HCT116 (cell line): ENCODE data around the gene ZNF618. TPM values are rescaled to one million over a fixed set of nuclear protein-coding genes. Genes with fewer than 3 reads are reported as not detected.

Experiments
- ATAC-seq: fragments of 200-7000 bp; cut with Tn5 transposase; 2 replicates; pipeline ENCODE4 v1.9.1; 2020; ENCODE audit warnings: mild to moderate bottlenecking, moderate library complexity
- BruUV-seq: library from RNA; stranded (reverse); fragments of 400-500 nt; replicated peaks from 2 replicates; lab custom pipeline; 2021; lab: Mats Ljungman, UMichigan
- CTCF ChIA-PET: fragments of 300-600 bp; sonication (Branson Sonifier 250); formaldehyde crosslinking; loops from one replicate; lab custom pipeline; 2021; ENCODE audit warnings: antibody characterized with exemption; lab: Charles Lee
- POLR2A ChIA-PET: fragments of 300-600, 350-600 bp; sonication (Branson Sonifier 250); formaldehyde crosslinking; loops from one replicate; lab custom pipeline; 2021; ENCODE audit warnings: antibody characterized with exemption; lab: Charles Lee
- RAD21 ChIA-PET, 2 experiments: fragments of 300-600 bp; sonication (Branson Sonifier 250); formaldehyde crosslinking; loops; one replicate each; lab custom pipeline; 2023; ENCODE audit warnings: low total read pairs in 2 of 2; ENCODE audit not compliant: uncharacterized antibody in 2 of 2, unreplicated experiment in 2 of 2, low non-redundant PET in 1 of 2; lab: Charles Lee
- DNase-seq: peaks from one replicate; pipeline ENCODE4 v3.0.0-alpha.2; 2010; ENCODE audit warnings: low read depth, low spot score
- H2AFZ ChIP-seq: fragments of 200-600 bp; shearing (Covaris generic), sonication (generic); 2 replicates; pipeline ENCODE4 v1.6.1; 2017; ENCODE audit warnings: low read depth, mixed run types, mixed read lengths, antibody characterized with exemption, low read length; ENCODE audit not compliant: poor library complexity, severe bottlenecking
- H3K27ac ChIP-seq: 2 replicates; pipeline ENCODE4 v1.5.1; 2012; ENCODE audit warnings: low read depth, low read length
- H3K27me3 ChIP-seq: fragments of 200-600 bp; sonication (generic); 2 replicates; pipeline ENCODE4 v1.6.1; 2016; ENCODE audit warnings: mixed run types, low read length, mixed read lengths; ENCODE audit not compliant: insufficient read depth
- H3K36me3 ChIP-seq, 2 experiments: fragments of 200-500 bp in 1 of 2; fragments of 200-600 bp in 1 of 2; sonication (Bioruptor generic) in 1 of 2; sonication (generic) in 1 of 2; 2 replicates each; pipeline versions ENCODE4 v1.5.1 to v1.6.1; 2014 to 2016; ENCODE audit warnings: low read length in 2 of 2, inconsistent platforms in 1 of 2, mixed read lengths in 1 of 2, mixed run types in 1 of 2; ENCODE audit not compliant: insufficient read depth in 2 of 2, control insufficient read depth in 1 of 2
- H3K4me1 ChIP-seq, 2 experiments: fragments of 200-600 bp in 1 of 2; sonication (generic) in 1 of 2; 2 replicates each; pipeline versions ENCODE4 v1.5.1 to v1.6.1; 2012 to 2017; ENCODE audit warnings: low read length in 2 of 2, inconsistent platforms in 1 of 2, mild to moderate bottlenecking in 1 of 2, mixed read lengths in 1 of 2, mixed run types in 1 of 2, moderate library complexity in 1 of 2; ENCODE audit not compliant: insufficient read depth in 2 of 2, control insufficient read depth in 1 of 2
- H3K4me2 ChIP-seq: fragments of 200-600 bp; sonication (generic); 2 replicates; pipeline ENCODE4 v1.6.1; 2017; ENCODE audit warnings: mixed run types, low read length, mixed read lengths
- H3K4me3 ChIP-seq, 2 experiments: fragments of 200-600 bp in 1 of 2; sonication (generic) in 1 of 2; replicated peaks in 1 of 2; 2 replicates each; pipeline ENCODE4 v1.5.1; 2011 to 2016; ENCODE audit warnings: low read length in 2 of 2, control low read depth in 1 of 2, low read depth in 1 of 2, mild to moderate bottlenecking in 1 of 2, mixed read lengths in 1 of 2, mixed run types in 1 of 2
- H3K79me2 ChIP-seq: fragments of 200-600 bp; sonication (generic); 2 replicates; pipeline ENCODE4 v1.6.1; 2017; ENCODE audit warnings: mild to moderate bottlenecking, mixed run types, low read length, moderate library complexity, mixed read lengths; ENCODE audit not compliant: insufficient read depth
- H3K9ac ChIP-seq: fragments of 200-600 bp; sonication (generic); 2 replicates; pipeline ENCODE4 v1.6.1; 2016; ENCODE audit warnings: low read length, mixed read lengths
- H3K9me2 ChIP-seq: fragments of 200-600 bp; sonication (generic), shearing (Covaris generic); 2 replicates; pipeline ENCODE4 v1.6.1; 2017; ENCODE audit warnings: mixed run types, mild to moderate bottlenecking, moderate library complexity; ENCODE audit not compliant: insufficient read depth
- H3K9me3 ChIP-seq, 2 experiments: fragments of 200-500 bp in 1 of 2; fragments of 200-600 bp in 1 of 2; sonication (Bioruptor generic) in 1 of 2; sonication (generic) in 1 of 2; 2 replicates each; pipeline ENCODE4 v1.6.1; 2014 to 2017; ENCODE audit warnings: low read length in 2 of 2, mixed read lengths in 2 of 2, inconsistent platforms in 1 of 2, low read depth in 1 of 2, mild to moderate bottlenecking in 1 of 2, mixed run types in 1 of 2, moderate library complexity in 1 of 2; ENCODE audit not compliant: control insufficient read depth in 1 of 2, insufficient read depth in 1 of 2
- H4K20me1 ChIP-seq: fragments of 200-600 bp; sonication (generic), shearing (Covaris generic); 2 replicates; pipeline ENCODE4 v1.6.1; 2017; ENCODE audit warnings: mixed run types, mild to moderate bottlenecking, moderate library complexity; ENCODE audit not compliant: insufficient read depth
- CBX3 ChIP-seq: IDR thresholded peaks from 2 replicates; pipeline ENCODE4 v1.6.1; 2012; ENCODE audit warnings: low read depth
- CEBPB ChIP-seq: IDR thresholded peaks from 2 replicates; pipeline ENCODE4 v1.6.1; 2012; ENCODE audit warnings: low read depth
- CTCF ChIP-seq, 3 experiments: fragments of 200-600 bp in 1 of 3; sonication (generic) in 1 of 3; IDR thresholded peaks in 2 of 3; conservative IDR thresholded peaks in 1 of 3; 2 replicates each; pipeline ENCODE4 v1.5.1; 2012 to 2017; ENCODE audit warnings: low read depth in 2 of 3, low read length in 2 of 3, antibody characterized with exemption in 1 of 3, borderline replicate concordance in 1 of 3, control low read depth in 1 of 3, mild to moderate bottlenecking in 1 of 3, mixed read lengths in 1 of 3, mixed run types in 1 of 3, moderate library complexity in 1 of 3; ENCODE audit not compliant: insufficient read depth in 1 of 3
- EGR1 ChIP-seq: IDR thresholded peaks from 2 replicates; pipeline ENCODE4 v1.6.1; 2012; ENCODE audit warnings: low read depth
- EZH2 ChIP-seq: fragments of 200-600 bp; sonication (generic); IDR thresholded peaks from 2 replicates; pipeline ENCODE4 v1.6.1; 2017; ENCODE audit warnings: antibody characterized with exemption, mixed run types
- FOSL1 ChIP-seq: IDR thresholded peaks from 2 replicates; pipeline ENCODE4 v1.6.1; 2012; ENCODE audit warnings: low read depth
- JUND ChIP-seq: IDR thresholded peaks from 2 replicates; pipeline ENCODE4 v1.6.1; 2012
- MAX ChIP-seq: IDR thresholded peaks from 2 replicates; pipeline ENCODE4 v1.6.1; 2012
- POLR2AphosphoS5 ChIP-seq: IDR thresholded peaks from 2 replicates; pipeline ENCODE4 v1.6.1; 2011; ENCODE audit warnings: mild to moderate bottlenecking, low read depth, low read length, moderate library complexity
- RAD21 ChIP-seq: IDR thresholded peaks from 2 replicates; pipeline ENCODE4 v1.6.1; 2012; ENCODE audit warnings: low read depth, mild to moderate bottlenecking
- SP1 ChIP-seq: IDR thresholded peaks from 2 replicates; pipeline ENCODE4 v1.6.1; 2012; ENCODE audit warnings: low read depth
- SRF ChIP-seq: IDR thresholded peaks from 2 replicates; pipeline ENCODE4 v1.6.1; 2012; ENCODE audit warnings: low read depth
- TCF7L2 ChIP-seq: IDR thresholded peaks from 2 replicates; pipeline ENCODE4 v1.7.0; 2011; ENCODE audit warnings: borderline replicate concordance, inconsistent platforms; ENCODE audit not compliant: insufficient read depth, insufficient read length; ENCODE audit errors: extremely low read depth
- YY1 ChIP-seq: IDR thresholded peaks from 2 replicates; pipeline ENCODE4 v1.6.1; 2011; ENCODE audit warnings: low read length, low read depth, moderate library complexity, mild to moderate bottlenecking; ENCODE audit not compliant: insufficient replicate concordance; ENCODE audit errors: extremely low read depth
- ZFX ChIP-seq: fragments of 450-650 bp; IDR thresholded peaks from 2 replicates; pipeline ENCODE4 v1.6.1; 2017
- ZNF274 ChIP-seq: fragments of 200-500 bp; sonication (Bioruptor generic); IDR thresholded peaks from 2 replicates; pipeline ENCODE4 v1.6.1; 2014; ENCODE audit warnings: mild to moderate bottlenecking, low read depth, low read length, inconsistent platforms
- intact Hi-C: fragments of 100-400 bp; cut with micrococcal nuclease; formaldehyde crosslinking; loops from 2 replicates; pipeline ENCODE4 v1.10.0; 2022
- total RNA-seq: library from RNA; stranded (reverse); gene quantifications from one replicate; pipeline ENCODE4 v1.2.1, GENCODE V29; 2021; ENCODE audit not compliant: unreplicated experiment
- TF ChIP-seq, protein P1 (sequence below): IDR thresholded peaks from 2 replicates; pipeline ENCODE4 v1.6.1; 2012
- TF ChIP-seq, protein P2 (sequence below): IDR thresholded peaks from 2 replicates; pipeline ENCODE4 v1.6.1; 2012; ENCODE audit warnings: low read depth

ZNF618 gene
- total RNA-seq, 1 experiment from 2014 or later = 13.5 TPM

GRCh38 chr9:114077162-114077837 is 201.2 kb downstream of the ZNF618 start:
- H3K9me3 ChIP-seq = no peaks in the 10 kb centered on the region
- peaks cover 10% of the 10 kb centered on the region for H3K27me3 ChIP-seq
- ChIA-PET CTCF (no interaction called here), RAD21 (no interaction called here), POLR2A (no interaction called here)
- no peak for TF ChIP-seq ZNF274
- TF ChIP-seq CEBPB = no peak
- TF ChIP-seq CBX3 = no peak
- TF ChIP-seq ZFX = no peak
- TF ChIP-seq YY1 = no peak
- TF ChIP-seq CTCF (IDR thresholded peaks at IDR 0.05 in 2 of 3, conservative IDR thresholded peaks at IDR 0.05 in 1 of 3; ENCODE audit: borderline replicate concordance in 1 of 3, insufficient read depth in 1 of 3, low read depth in 2 of 3, low read length in 2 of 3) = no peak
- no peak for TF ChIP-seq FOSL1
- no peak for TF ChIP-seq RAD21
- no peak for TF ChIP-seq EGR1
- TF ChIP-seq POLR2AphosphoS5 = no peak
- TF ChIP-seq, protein P1, sequence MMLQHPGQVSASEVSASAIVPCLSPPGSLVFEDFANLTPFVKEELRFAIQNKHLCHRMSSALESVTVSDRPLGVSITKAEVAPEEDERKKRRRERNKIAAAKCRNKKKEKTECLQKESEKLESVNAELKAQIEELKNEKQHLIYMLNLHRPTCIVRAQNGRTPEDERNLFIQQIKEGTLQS = no peak
- TF ChIP-seq JUND = no peak
- TF ChIP-seq, protein P2, sequence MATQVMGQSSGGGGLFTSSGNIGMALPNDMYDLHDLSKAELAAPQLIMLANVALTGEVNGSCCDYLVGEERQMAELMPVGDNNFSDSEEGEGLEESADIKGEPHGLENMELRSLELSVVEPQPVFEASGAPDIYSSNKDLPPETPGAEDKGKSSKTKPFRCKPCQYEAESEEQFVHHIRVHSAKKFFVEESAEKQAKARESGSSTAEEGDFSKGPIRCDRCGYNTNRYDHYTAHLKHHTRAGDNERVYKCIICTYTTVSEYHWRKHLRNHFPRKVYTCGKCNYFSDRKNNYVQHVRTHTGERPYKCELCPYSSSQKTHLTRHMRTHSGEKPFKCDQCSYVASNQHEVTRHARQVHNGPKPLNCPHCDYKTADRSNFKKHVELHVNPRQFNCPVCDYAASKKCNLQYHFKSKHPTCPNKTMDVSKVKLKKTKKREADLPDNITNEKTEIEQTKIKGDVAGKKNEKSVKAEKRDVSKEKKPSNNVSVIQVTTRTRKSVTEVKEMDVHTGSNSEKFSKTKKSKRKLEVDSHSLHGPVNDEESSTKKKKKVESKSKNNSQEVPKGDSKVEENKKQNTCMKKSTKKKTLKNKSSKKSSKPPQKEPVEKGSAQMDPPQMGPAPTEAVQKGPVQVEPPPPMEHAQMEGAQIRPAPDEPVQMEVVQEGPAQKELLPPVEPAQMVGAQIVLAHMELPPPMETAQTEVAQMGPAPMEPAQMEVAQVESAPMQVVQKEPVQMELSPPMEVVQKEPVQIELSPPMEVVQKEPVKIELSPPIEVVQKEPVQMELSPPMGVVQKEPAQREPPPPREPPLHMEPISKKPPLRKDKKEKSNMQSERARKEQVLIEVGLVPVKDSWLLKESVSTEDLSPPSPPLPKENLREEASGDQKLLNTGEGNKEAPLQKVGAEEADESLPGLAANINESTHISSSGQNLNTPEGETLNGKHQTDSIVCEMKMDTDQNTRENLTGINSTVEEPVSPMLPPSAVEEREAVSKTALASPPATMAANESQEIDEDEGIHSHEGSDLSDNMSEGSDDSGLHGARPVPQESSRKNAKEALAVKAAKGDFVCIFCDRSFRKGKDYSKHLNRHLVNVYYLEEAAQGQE = no peak
- no peak for TF ChIP-seq TCF7L2
- no peak for TF ChIP-seq EZH2
- TF ChIP-seq SP1 = no peak
- no peak for TF ChIP-seq SRF
- TF ChIP-seq MAX = no peak
- no peaks in the 10 kb centered on the region for H3K36me3 ChIP-seq
- H3K9me2 ChIP-seq = no peaks in the 10 kb centered on the region
- intact Hi-C loops = no loop called here
- no peak overlapping the region for H2AFZ ChIP-seq
- H3K27ac ChIP-seq = no peak overlapping the region
- BruUV-seq = no TSS peak
- no peak for ATAC-seq
- no peak overlapping the region for H3K4me2 ChIP-seq
- H4K20me1 ChIP-seq = no peaks in the 10 kb centered on the region
- H3K4me1 ChIP-seq = no peaks in the 10 kb centered on the region
- H3K4me3 ChIP-seq = no peak overlapping the region
- H3K79me2 ChIP-seq = no peaks in the 10 kb centered on the region
- no peak overlapping the region for H3K9ac ChIP-seq
- DNase-seq = no peak
